PC-9 (cell line): ENCODE measurements around the gene COMMD1.

Source experiments
- CTCF ChIP-seq: fragments of 200-600 bp; sonication (generic); conservative IDR thresholded peaks from 2 replicates; pipeline ENCODE4 v1.6.1; 2017; ENCODE audit warnings: mixed run types, antibody characterized with exemption, mild to moderate bottlenecking, moderate library complexity
- EZH2 ChIP-seq: fragments of 200-600 bp; sonication (generic); IDR thresholded peaks from 2 replicates; pipeline ENCODE4 v1.8.0; 2017; ENCODE audit warnings: antibody characterized with exemption, low read depth

GRCh38 chr2:62149708-62150107 is 244.2 kb downstream of the COMMD1 start:
- no peak for TF ChIP-seq EZH2
- no peak for TF ChIP-seq CTCF
